ENCODE data around the gene NUAK2. TPM values are rescaled to one million over a fixed set of nuclear protein-coding genes. Genes with fewer than 3 reads are reported as not detected.

Gene NUAK2
- total and polyA plus RNA-seq, 2 of the 8 experiments (the other 6 are each of a cell fraction or from before 2014, with no cell fraction given): 9.4 to 12.9 TPM

DNA sequence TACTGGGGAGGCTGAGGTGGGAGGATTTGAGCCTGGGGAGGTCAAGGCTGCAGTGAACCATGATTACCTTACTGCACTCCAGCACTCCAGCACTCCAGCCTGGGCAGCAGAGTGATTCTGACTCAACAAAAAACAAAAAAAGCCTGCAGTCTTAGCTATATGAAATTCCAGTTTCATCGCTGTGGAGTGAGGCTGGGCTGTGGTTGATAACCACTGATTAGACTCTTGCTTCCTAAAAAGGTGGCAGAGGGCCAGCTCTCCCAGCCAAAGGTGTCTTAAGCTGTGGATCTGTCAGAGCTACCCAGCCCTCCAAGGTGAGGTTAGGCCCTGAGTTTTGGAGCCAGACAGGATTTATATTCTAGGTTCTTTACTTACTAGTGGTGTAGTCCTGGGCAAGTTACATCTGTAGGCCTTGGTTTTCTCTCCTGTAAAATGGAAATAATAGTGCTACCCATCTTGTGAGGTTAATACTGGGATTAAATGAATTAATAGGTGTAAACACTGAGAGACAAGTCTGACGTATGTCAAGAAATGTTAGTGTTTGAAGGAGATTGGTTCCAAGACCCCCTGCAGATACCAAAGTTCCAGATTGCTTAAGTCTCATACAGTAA, 57.9 kb downstream of the NUAK2 start:
- Histone ChIP-seq H3K27ac (ENCODE audit: low read depth, low read length) (no peak overlapping the region), H4K5ac (ENCODE audit: insufficient read length, low read depth, low read length) (no peak overlapping the region), H3K4ac (replicated peaks; ENCODE audit: insufficient read length, low read depth, low read length) (no peak overlapping the region), H3K4me3 (ENCODE audit: extremely low read depth in 1 of 4, insufficient read depth in 2 of 4, low read depth in 3 of 4, low read length in 4 of 4) (no peak overlapping the region), H3K4me1 (replicated peaks in 1 of 4; ENCODE audit: control insufficient read depth in 3 of 4, insufficient read depth in 4 of 4, low read length in 3 of 4) (peaks cover 0 to 12% (median 7%) of the 10 kb centered on the region in 4 experiments; a peak in 5 of 7 replicates), H2BK15ac (ENCODE audit: low read length) (no peak overlapping the region), H3K14ac (ENCODE audit: insufficient read length) (no peak overlapping the region), H4K20me1 (replicated peaks in 1 of 2; ENCODE audit: control insufficient read depth in 1 of 2, insufficient read depth in 2 of 2, low read length in 2 of 2) (no peaks in the 10 kb centered on the region), H3K23me2 (ENCODE audit: low read depth, low read length) (no peaks in the 10 kb centered on the region), H2BK5ac (ENCODE audit: low read depth, low read length) (no peak overlapping the region), H4K8ac (ENCODE audit: extremely low read depth, insufficient read depth, low read length) (no peak overlapping the region), H3K18ac (ENCODE audit: extremely low read depth, low read length) (no peak overlapping the region), H4K91ac (replicated peaks; ENCODE audit: insufficient read length, low read length) (no peak overlapping the region), H3K79me1 (ENCODE audit: low read depth, low read length) (no peaks in the 10 kb centered on the region; the same call in 1 of the 2 replicates), H3K79me2 (ENCODE audit: control insufficient read depth in 1 of 2, insufficient read depth in 2 of 2, low read length in 2 of 2) (no peaks in the 10 kb centered on the region), H3K9me3 (ENCODE audit: insufficient read depth in 2 of 2, low read depth in 1 of 2, low read length in 1 of 2) (no peaks in the 10 kb centered on the region), H2BK12ac (ENCODE audit: low read depth, low read length) (no peak overlapping the region), H3K9ac (replicated peaks in 1 of 4; ENCODE audit: extremely low read depth in 1 of 4, low read depth in 3 of 4, low read length in 3 of 4) (no peak overlapping the region), H3K23ac (ENCODE audit: insufficient read length) (no peak overlapping the region), H3K36me3 (ENCODE audit: control insufficient read depth in 2 of 4, insufficient read depth in 4 of 4, low read length in 3 of 4) (no peaks in the 10 kb centered on the region), H3K56ac (replicated peaks; ENCODE audit: insufficient read length, low read depth, low read length) (no peak overlapping the region), H2AK5ac (ENCODE audit: low read depth, low read length) (no peak overlapping the region), H3K27me3 (replicated peaks in 1 of 4; ENCODE audit: control insufficient read depth in 3 of 4, extremely low read depth in 1 of 4, insufficient read depth in 3 of 4, low read length in 3 of 4) (no peaks in the 10 kb centered on the region), H2AFZ (ENCODE audit: low read length) (no peak overlapping the region), H3K4me2 (ENCODE audit: insufficient read depth in 1 of 2, low read depth in 2 of 2, low read length in 2 of 2) (no peak overlapping the region), H2BK120ac (replicated peaks; ENCODE audit: low read depth, low read length) (no peak overlapping the region), H2BK20ac (ENCODE audit: low read length) (no peak overlapping the region)
- FAIRE-seq (no peak), DNase-seq (ENCODE audit: low read depth in 1 of 2, low spot score in 2 of 2) (no peak)
- CTCF ChIA-PET (ENCODE audit: partially characterized antibody): interaction anchor here (37.6 to 42.6 kb wide), 3 partner anchors 4 to 61 kb away, joined by 1035 to 2424 read pairs (median 1035); partner anchors contain the start of genes KLHDC8A, NUAK2 and TMCC2
- POLR2A ChIA-PET (ENCODE audit: partially characterized antibody): no interaction called here
- 89% methylated on average over 2 of the region's 2 CpGs; no CpG with 5 or more reads in 1 of the 2 experiments for WGBS, 2 experiments (ENCODE audit: extremely low coverage in 1 of 2, insufficient coverage in 1 of 2, insufficient read length in 1 of 2, insufficient replicate concordance in 2 of 2, low coverage in 1 of 2, low lambda C conversion rate in 2 of 2, missing lambda C conversion rate in 1 of 2)
- no peak for TF ChIP-seq SP4 (IDR thresholded peaks at IDR 0.05; ENCODE audit: low read length)
- TF ChIP-seq ZNF274 (IDR thresholded peaks at IDR 0.05; ENCODE audit: borderline replicate concordance, extremely low read depth, low read length): no peak
- no peak for TF ChIP-seq EZH2 (IDR thresholded peaks at IDR 0.05; ENCODE audit: low read depth, low read length, severe bottlenecking)
- TF ChIP-seq SIRT6 (IDR thresholded peaks at IDR 0.05; ENCODE audit: low read length): no peak
- TF ChIP-seq POU5F1 (IDR thresholded peaks at IDR 0.05; ENCODE audit: low read depth, low read length): no peak
- TF ChIP-seq RBBP5 (IDR thresholded peaks at IDR 0.05; ENCODE audit: borderline replicate concordance, low read depth, low read length): no peak
- no peak for TF ChIP-seq KDM5A (IDR thresholded peaks at IDR 0.05; ENCODE audit: low read length)
- TF ChIP-seq SUZ12 (IDR thresholded peaks at IDR 0.05; ENCODE audit: low read length): no peak
- TF ChIP-seq POLR2A (IDR thresholded peaks at IDR 0.05; ENCODE audit: control extremely low read depth in 1 of 2, low read depth in 2 of 2, low read length in 2 of 2): no peak
- TF ChIP-seq SAP30 (IDR thresholded peaks at IDR 0.05; ENCODE audit: insufficient read depth, insufficient replicate concordance, low read length): no peak
- TF ChIP-seq BCL11A (IDR thresholded peaks at IDR 0.05; ENCODE audit: low read depth in 2 of 2, low read length in 2 of 2): no peak
